ENCODE measurements around the gene NDUFAF4. TPM values are rescaled to one million over a fixed set of nuclear protein-coding genes. Genes with fewer than 3 reads are reported as not detected.

NDUFAF4 gene
- total RNA-seq, 1 donor from 2014 or later, result 74.4 TPM

DNA sequence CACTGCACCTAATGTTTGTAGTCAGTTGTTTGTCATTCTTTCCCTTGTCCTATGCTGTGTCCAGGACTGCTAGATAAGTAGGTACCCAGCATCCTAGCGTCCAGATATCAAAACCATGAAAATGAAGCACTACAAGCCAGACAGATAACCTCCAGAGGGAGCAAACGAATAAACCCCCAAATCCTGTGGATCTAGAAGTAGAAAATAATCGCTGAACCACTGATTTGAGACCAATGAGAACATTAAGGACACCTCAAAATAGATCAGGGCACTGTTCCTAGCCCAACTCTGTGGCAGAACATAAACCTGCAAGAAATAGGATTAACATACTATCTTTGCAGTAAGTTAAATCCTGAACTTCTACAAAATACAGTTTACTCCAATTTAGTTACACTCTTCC, 25.7 kb upstream of the NDUFAF4 start:
- intact Hi-C loops (cut with micrococcal nuclease), result loop anchor here (5.0 kb wide), 1 partner anchor 401 kb away; the partner anchor contains the start of gene UFL1
- H3K4me1 Mint-ChIP-seq, result peaks cover 31% of the 10 kb centered on the region
- no peak overlapping the region for H3K27ac Mint-ChIP-seq
- H3K4me3 Mint-ChIP-seq, result peak overlapping the region; percentile 91
- DNase-seq, result no peak
- H3K36me3 Mint-ChIP-seq (ENCODE audit: low read depth), result no peaks in the 10 kb centered on the region
- peaks cover 6% of the 10 kb centered on the region for H3K27me3 Mint-ChIP-seq
- H3K9me3 Mint-ChIP-seq, result no peaks in the 10 kb centered on the region

- peaks cover 26% of the 10 kb centered on the region for H3K27me3 Mint-ChIP-seq
- intact Hi-C loops (cut with micrococcal nuclease), result no loop called here
- no peaks in the 10 kb centered on the region for H3K9me3 Mint-ChIP-seq
- H3K4me1 Mint-ChIP-seq, result peaks cover 7% of the 10 kb centered on the region
- no peak overlapping the region for H3K27ac Mint-ChIP-seq
- H3K36me3 Mint-ChIP-seq (ENCODE audit: low read depth), result no peaks in the 10 kb centered on the region
- H3K4me3 Mint-ChIP-seq, result no peak overlapping the region
- DNase-seq, result no peak
Measured at GRCh38 chr6:96917098-96917497, 19.4 kb upstream of the NDUFAF4 start.

DNA sequence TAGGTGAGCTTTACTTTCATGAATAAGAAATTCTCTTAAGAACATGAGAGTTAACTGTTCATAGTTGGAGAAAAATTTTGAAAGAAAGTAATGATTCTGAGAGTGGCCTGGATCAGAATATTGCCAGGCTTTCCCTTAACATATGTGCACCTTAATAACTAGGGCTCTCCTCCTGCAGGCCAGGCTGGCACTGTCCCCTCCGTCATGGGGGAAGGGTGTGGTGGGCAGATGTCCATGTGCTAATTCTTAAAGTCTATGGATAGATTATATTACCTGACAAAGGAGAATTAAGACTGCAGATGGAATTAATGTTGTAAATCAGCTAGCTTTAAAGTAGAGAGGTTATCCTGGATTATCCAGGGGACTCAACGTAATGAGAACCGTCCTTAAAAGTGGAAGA, 15.9 kb upstream of the NDUFAF4 start:
- no peak overlapping the region for H3K4me3 Mint-ChIP-seq
- peaks cover 33% of the 10 kb centered on the region for H3K27me3 Mint-ChIP-seq
- intact Hi-C loops (cut with micrococcal nuclease), result no loop called here
- no peak overlapping the region for H3K27ac Mint-ChIP-seq
- DNase-seq, result no peak
- H3K36me3 Mint-ChIP-seq (ENCODE audit: low read depth), result no peaks in the 10 kb centered on the region
- H3K9me3 Mint-ChIP-seq, result no peaks in the 10 kb centered on the region
- peaks cover 2% of the 10 kb centered on the region for H3K4me1 Mint-ChIP-seq

DNA sequence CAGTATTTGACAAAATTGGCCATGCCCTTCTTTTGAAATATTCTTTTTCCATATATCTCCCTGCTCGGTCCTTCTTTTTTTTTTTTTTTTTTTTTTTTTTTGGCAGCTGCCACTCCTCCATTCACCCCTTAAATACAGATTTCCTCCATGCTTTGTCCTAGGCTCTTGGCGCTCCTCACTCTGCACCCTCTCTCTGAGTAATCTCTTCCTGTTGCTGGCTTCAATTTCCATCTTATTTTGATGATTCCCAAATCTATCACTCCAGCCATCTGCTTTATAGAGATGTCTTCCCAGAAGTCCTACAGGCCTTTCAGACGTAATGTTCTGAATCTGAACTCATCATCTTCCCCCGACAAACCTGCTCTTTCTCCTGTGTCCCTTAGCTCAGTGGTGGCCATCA, 14.1 kb upstream of the NDUFAF4 start:
- peaks cover 35% of the 10 kb centered on the region for H3K27me3 Mint-ChIP-seq
- no peaks in the 10 kb centered on the region for H3K36me3 Mint-ChIP-seq (ENCODE audit: low read depth)
- DNase-seq, result no peak
- H3K9me3 Mint-ChIP-seq, result no peaks in the 10 kb centered on the region
- peaks cover 10% of the 10 kb centered on the region for H3K4me1 Mint-ChIP-seq
- no peak overlapping the region for H3K27ac Mint-ChIP-seq
- intact Hi-C loops (cut with micrococcal nuclease), result no loop called here
- no peak overlapping the region for H3K4me3 Mint-ChIP-seq

DNA sequence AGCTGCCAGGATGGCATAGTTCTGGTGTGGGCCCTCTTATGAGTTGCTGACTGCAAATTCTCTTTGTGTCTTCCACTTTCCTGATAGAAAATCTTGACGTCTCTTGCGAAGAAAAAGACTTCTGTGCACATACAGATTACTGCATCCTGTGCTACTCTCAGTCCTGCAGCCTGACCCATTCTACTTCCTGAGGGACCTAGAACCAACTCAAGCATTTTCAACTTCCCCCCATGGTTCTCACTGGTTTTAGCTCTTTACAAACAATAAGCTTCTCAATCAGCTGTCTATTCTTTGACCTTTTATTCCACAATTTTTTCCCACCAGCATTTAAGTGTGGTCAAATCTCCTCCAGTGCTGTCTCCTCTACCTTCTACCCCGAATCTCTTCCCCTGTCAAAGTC, 13.5 kb upstream of the NDUFAF4 start:
- Mint-ChIP-seq H3K4me1 (peaks cover 12% of the 10 kb centered on the region), H3K4me3 (no peak overlapping the region), H3K36me3 (ENCODE audit: low read depth) (no peaks in the 10 kb centered on the region), H3K27ac (no peak overlapping the region), H3K9me3 (no peaks in the 10 kb centered on the region), H3K27me3 (peaks cover 36% of the 10 kb centered on the region)
- DNase-seq, result no peak
- intact Hi-C loops (cut with micrococcal nuclease), result no loop called here

DNA sequence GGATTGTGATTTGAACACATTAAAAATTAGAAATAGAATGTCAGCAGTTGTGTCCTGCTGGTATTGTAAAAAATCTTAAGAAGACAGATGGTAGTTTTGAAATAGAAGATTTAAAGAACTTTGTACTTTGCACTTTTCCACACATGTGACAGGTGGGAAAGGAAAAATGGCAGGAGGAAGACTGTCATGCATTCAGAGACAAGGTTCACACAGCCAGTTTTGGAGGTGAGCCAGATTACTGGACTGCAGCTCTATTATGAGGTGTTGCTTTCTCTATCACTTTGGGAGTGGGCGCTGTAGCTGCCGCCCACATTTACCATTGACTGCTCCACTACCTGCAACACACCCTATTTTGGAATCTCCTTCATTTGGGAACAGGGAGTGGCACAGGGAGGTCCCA, 12.1 kb upstream of the NDUFAF4 start:
- Mint-ChIP-seq H3K27ac (no peak overlapping the region), H3K4me3 (no peak overlapping the region), H3K9me3 (no peaks in the 10 kb centered on the region), H3K36me3 (ENCODE audit: low read depth) (no peaks in the 10 kb centered on the region), H3K27me3 (peaks cover 32% of the 10 kb centered on the region), H3K4me1 (peaks cover 14% of the 10 kb centered on the region)
- no peak for DNase-seq
- intact Hi-C loops (cut with micrococcal nuclease), result loop anchor here (5.0 kb wide), 1 partner anchor 1333 kb away; the partner anchor contains the start of gene MANEA

DNA sequence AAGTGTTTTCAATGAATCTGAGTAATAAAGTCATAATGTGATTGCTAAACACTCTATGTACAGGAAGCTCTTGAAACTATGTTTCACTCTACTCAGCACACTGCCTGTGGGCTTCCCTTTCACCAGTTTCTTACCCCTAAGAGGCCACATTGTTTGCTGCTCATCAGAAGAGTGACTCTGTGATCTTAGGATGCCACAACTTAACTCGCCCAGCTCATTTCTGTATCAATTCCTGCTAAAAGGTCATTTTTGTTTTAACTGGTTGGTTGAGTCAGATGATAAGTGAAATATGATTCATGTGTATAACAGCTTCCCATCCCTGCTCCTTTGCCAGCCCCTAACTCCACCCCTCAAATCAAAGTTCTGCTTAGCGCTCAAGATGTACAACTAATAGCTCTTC, 9.8 kb upstream of the NDUFAF4 start:
- peaks cover 16% of the 10 kb centered on the region for H3K4me1 Mint-ChIP-seq
- peaks cover 25% of the 10 kb centered on the region for H3K27me3 Mint-ChIP-seq
- H3K36me3 Mint-ChIP-seq (ENCODE audit: low read depth), result no peaks in the 10 kb centered on the region
- peak; percentile 63 for DNase-seq
- no peaks in the 10 kb centered on the region for H3K9me3 Mint-ChIP-seq
- no peak overlapping the region for H3K4me3 Mint-ChIP-seq
- intact Hi-C loops (cut with micrococcal nuclease), result loop anchor here (1.0 to 5.0 kb wide), 4 partner anchors 10 to 1330 kb away; partner anchors contain the start of genes KLHL32, MANEA and NDUFAF4
- H3K27ac Mint-ChIP-seq, result no peak overlapping the region

- H3K36me3 Mint-ChIP-seq (ENCODE audit: low read depth), result peaks cover 10% of the 10 kb centered on the region
- H3K27me3 Mint-ChIP-seq, result peaks cover 13% of the 10 kb centered on the region
- no peak overlapping the region for H3K27ac Mint-ChIP-seq
- intact Hi-C loops (cut with micrococcal nuclease), result no loop called here
- H3K4me3 Mint-ChIP-seq, result no peak overlapping the region
- no peaks in the 10 kb centered on the region for H3K9me3 Mint-ChIP-seq
- peaks cover 14% of the 10 kb centered on the region for H3K4me1 Mint-ChIP-seq
- DNase-seq, result no peak
Measured at GRCh38 chr6:96900873-96901272, 3.2 kb upstream of the NDUFAF4 start.

- no peak for DNase-seq
- Mint-ChIP-seq H3K4me1 (peaks cover 16% of the 10 kb centered on the region), H3K27me3 (peaks cover 10% of the 10 kb centered on the region), H3K4me3 (no peak overlapping the region), H3K36me3 (ENCODE audit: low read depth) (peaks cover 16% of the 10 kb centered on the region), H3K9me3 (no peaks in the 10 kb centered on the region), H3K27ac (no peak overlapping the region)
- intact Hi-C loops (cut with micrococcal nuclease), result loop anchor here (5.0 kb wide), 1 partner anchor 493 kb away; no protein-coding TSS in a partner anchor
Measured at GRCh38 chr6:96899451-96899998, 1.8 kb upstream of the NDUFAF4 start.

- Mint-ChIP-seq H3K9me3 (no peaks in the 10 kb centered on the region), H3K36me3 (ENCODE audit: low read depth) (peaks cover 19% of the 10 kb centered on the region), H3K27me3 (peaks cover 10% of the 10 kb centered on the region), H3K4me1 (peaks cover 16% of the 10 kb centered on the region), H3K4me3 (peak overlapping the region; percentile 85), H3K27ac (no peak overlapping the region)
- no peak for DNase-seq
- intact Hi-C loops (cut with micrococcal nuclease), result loop anchor here (5.0 kb wide), 1 partner anchor 493 kb away; no protein-coding TSS in a partner anchor
Measured at GRCh38 chr6:96899019-96899418, 1.3 kb upstream of the NDUFAF4 start.

DNA sequence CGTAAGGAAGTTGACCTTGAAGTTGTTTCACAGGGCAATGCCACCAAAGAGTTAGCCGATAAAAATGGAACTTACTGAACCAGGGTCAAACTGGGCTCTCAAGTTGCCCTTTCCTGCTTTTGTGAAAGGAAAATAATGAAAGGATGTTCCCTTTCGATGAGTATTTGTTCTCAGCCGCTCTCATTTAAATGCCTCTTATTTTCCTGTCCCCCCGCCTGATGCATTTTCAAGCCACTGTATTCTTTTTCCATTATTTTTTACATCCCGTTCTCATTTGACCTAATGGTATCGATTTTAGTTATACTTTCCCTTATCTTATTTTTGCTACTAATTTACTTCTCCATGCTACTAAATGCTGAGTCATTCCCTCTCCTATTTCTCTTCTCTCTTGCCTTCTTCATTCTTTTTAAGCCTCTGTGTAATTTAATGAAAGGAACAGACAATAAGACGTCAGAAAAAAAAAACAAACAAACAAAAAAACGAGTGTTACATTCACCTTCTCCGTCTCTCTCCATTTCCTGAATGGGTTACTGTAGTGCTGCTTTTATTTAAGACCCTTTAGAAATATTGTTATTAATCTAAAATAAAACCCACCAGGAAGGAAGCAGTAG, 655 bp upstream of the NDUFAF4 start:
- Mint-ChIP-seq H3K36me3 (ENCODE audit: low read depth) (peaks cover 20% of the 10 kb centered on the region), H3K27me3 (peaks cover 10% of the 10 kb centered on the region), H3K9me3 (no peaks in the 10 kb centered on the region), H3K4me1 (peaks cover 16% of the 10 kb centered on the region), H3K4me3 (peak overlapping the region; percentile 85), H3K27ac (peak overlapping the region; percentile 96)
- intact Hi-C loops (cut with micrococcal nuclease), result loop anchor here (5.0 kb wide), 1 partner anchor 494 kb away; no protein-coding TSS in a partner anchor
- DNase-seq, result no peak

DNA sequence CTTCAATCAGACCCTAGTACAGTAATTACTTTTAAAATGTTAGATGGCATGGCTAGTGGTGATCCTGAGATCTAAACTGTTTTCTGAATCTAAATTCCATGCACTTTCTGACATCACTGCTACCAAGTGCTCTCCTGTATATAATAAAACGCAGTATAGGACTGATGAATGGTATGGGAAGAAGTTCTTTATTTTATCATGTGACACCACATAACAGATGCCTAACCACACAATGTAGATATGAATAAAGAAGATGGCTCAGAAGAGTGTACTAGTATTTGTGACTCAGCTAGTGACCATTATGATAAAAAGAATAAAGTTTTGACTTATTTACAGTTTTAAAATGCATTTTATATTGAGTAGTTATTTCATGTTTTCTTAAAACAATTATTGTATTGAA, 8.5 kb downstream of the NDUFAF4 start:
- no peak for DNase-seq
- Mint-ChIP-seq H3K27ac (no peak overlapping the region), H3K36me3 (ENCODE audit: low read depth) (peaks cover 18% of the 10 kb centered on the region), H3K27me3 (no peaks in the 10 kb centered on the region), H3K9me3 (no peaks in the 10 kb centered on the region), H3K4me3 (no peak overlapping the region), H3K4me1 (peaks cover 12% of the 10 kb centered on the region)
- intact Hi-C loops (cut with micrococcal nuclease), result no loop called here

- no peak for DNase-seq
- H3K27ac Mint-ChIP-seq, result no peak overlapping the region
- peaks cover 16% of the 10 kb centered on the region for H3K36me3 Mint-ChIP-seq (ENCODE audit: low read depth)
- no peak overlapping the region for H3K4me3 Mint-ChIP-seq
- H3K9me3 Mint-ChIP-seq, result no peaks in the 10 kb centered on the region
- intact Hi-C loops (cut with micrococcal nuclease), result no loop called here
- H3K27me3 Mint-ChIP-seq, result no peaks in the 10 kb centered on the region
- peaks cover 13% of the 10 kb centered on the region for H3K4me1 Mint-ChIP-seq
Measured at GRCh38 chr6:96888745-96889144, 8.9 kb downstream of the NDUFAF4 start.

DNA sequence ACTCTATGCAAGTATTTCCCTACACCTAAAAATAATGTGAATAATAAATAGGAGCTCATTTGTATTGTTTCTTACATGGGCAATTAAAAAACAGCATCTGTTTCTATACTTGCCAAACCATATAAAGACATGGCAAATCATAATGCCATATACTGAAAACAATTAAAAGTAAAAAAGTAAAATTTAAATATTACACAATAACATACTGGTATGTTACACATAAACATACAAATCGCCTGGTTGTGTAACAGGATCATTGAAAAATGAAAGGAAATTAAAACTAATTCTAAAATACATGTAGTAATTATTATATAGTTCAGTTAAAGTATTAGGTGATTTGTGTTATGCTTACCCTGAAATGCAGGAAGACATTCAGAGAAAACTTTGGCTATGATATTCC, 11.2 kb downstream of the NDUFAF4 start:
- Mint-ChIP-seq H3K36me3 (ENCODE audit: low read depth) (peaks cover 13% of the 10 kb centered on the region), H3K4me1 (peaks cover 13% of the 10 kb centered on the region), H3K27me3 (peaks cover 2% of the 10 kb centered on the region), H3K4me3 (no peak overlapping the region), H3K27ac (no peak overlapping the region), H3K9me3 (no peaks in the 10 kb centered on the region)
- no peak for DNase-seq
- intact Hi-C loops (cut with micrococcal nuclease), result no loop called here

All from activated CD4-positive, alpha-beta T cell treated with anti-CD3 and anti-CD28 coated beads, Interleukin-2, amount 10 ng/mL, durations not matched to agents 24 days and 14 days (primary cell).